ENCODE results near the gene MAP4K3.
"Not testable (repeated sequence)": the region's sequence is repeated elsewhere in the genome, so short reads cannot be mapped to it uniquely, and the experiment has no call there.

DNA sequence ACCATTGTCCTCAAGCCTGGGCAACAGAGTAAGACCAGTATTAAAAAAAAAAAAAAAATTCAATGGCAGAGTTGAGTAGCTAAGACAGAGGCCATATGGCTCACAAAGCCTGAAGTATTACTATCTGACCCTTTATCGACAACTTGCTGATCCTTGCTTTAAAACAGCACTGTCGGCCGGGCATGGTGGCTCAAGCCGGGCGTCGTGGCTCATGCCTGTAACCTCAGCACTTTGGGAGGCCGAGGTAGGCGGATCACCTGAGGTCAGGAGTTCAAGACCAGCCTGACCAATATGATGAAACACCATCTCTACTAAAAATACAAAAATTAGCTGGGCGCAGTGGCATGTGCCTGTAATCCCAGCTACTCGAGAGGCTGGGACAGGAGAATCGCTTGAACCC, 53.0 kb downstream of the MAP4K3 start:
- TF ChIP-seq, protein P1, sequence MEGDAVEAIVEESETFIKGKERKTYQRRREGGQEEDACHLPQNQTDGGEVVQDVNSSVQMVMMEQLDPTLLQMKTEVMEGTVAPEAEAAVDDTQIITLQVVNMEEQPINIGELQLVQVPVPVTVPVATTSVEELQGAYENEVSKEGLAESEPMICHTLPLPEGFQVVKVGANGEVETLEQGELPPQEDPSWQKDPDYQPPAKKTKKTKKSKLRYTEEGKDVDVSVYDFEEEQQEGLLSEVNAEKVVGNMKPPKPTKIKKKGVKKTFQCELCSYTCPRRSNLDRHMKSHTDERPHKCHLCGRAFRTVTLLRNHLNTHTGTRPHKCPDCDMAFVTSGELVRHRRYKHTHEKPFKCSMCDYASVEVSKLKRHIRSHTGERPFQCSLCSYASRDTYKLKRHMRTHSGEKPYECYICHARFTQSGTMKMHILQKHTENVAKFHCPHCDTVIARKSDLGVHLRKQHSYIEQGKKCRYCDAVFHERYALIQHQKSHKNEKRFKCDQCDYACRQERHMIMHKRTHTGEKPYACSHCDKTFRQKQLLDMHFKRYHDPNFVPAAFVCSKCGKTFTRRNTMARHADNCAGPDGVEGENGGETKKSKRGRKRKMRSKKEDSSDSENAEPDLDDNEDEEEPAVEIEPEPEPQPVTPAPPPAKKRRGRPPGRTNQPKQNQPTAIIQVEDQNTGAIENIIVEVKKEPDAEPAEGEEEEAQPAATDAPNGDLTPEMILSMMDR (IDR thresholded peaks at IDR 0.05), result not testable (repeated sequence)
- not testable (repeated sequence) for TF ChIP-seq POLR2A (IDR thresholded peaks at IDR 0.05)
